CD4-positive, alpha-beta memory T cell (primary cell): ENCODE results near the gene MAGEB17. TPM values are rescaled to one million over a fixed set of nuclear protein-coding genes. Genes with fewer than 3 reads are reported as not detected.
"Not testable (repeated sequence)": the region's sequence is repeated elsewhere in the genome, so short reads cannot be mapped to it uniquely, and the experiment has no call there.

Source experiments
- CTCF ChIA-PET: fragments of 350-600 bp; sonication (Branson Sonifier 250); formaldehyde crosslinking; loops from one replicate; lab custom pipeline; 2021; ENCODE audit warnings: inconsistent platforms; ENCODE audit not compliant: partially characterized antibody; lab: Charles Lee
- POLR2A ChIA-PET: fragments of 350-600 bp; sonication (Branson Sonifier 250); formaldehyde crosslinking; loops from one replicate; lab custom pipeline; 2021; ENCODE audit not compliant: partially characterized antibody; lab: Charles Lee
- DNase-seq, 5 donors: peaks; one replicate each; pipeline versions ENCODE4 v3.0.0 to v3.0.0-alpha.2; 2020 to 2022; ENCODE audit warnings: mixed read lengths in 1 of 5
- H3K27ac ChIP-seq: one replicate; pipeline ENCODE4 v1.7.0; 2013; ENCODE audit warnings: low read depth, low read length
- H3K27me3 ChIP-seq: 2 replicates; pipeline ENCODE4 v1.7.0; 2013; ENCODE audit warnings: mild to moderate bottlenecking, low read length, moderate library complexity; ENCODE audit not compliant: insufficient read depth
- H3K36me3 ChIP-seq: 2 replicates; pipeline ENCODE4 v1.7.0; 2013; ENCODE audit warnings: mild to moderate bottlenecking, low read length, moderate library complexity; ENCODE audit not compliant: insufficient read depth
- H3K4me1 ChIP-seq: 2 replicates; pipeline ENCODE4 v1.7.0; 2013; ENCODE audit warnings: mild to moderate bottlenecking, low read length, moderate library complexity; ENCODE audit not compliant: insufficient read depth
- H3K4me3 ChIP-seq, 2 donors: one replicate each; pipeline ENCODE4 v1.7.0; 2013; ENCODE audit warnings: low read length in 2 of 2, mild to moderate bottlenecking in 1 of 2
- H3K9me3 ChIP-seq, 2 donors: one replicate each; pipeline ENCODE4 v1.7.0; 2013; ENCODE audit warnings: low read length in 2 of 2, control low read depth in 1 of 2; ENCODE audit not compliant: control insufficient read depth in 1 of 2
- H3K27ac Mint-ChIP-seq, 7 donors: one replicate each; pipeline ENCODE4 v1.8.0; 2020 to 2021; ENCODE audit warnings: mixed read lengths in 7 of 7, mild to moderate bottlenecking in 6 of 7, inconsistent platforms in 3 of 7, moderate library complexity in 3 of 7
- H3K27me3 Mint-ChIP-seq, 2 donors: one replicate each; pipeline ENCODE4 v1.8.0; 2020 to 2021; ENCODE audit warnings: mixed read lengths in 2 of 2
- H3K36me3 Mint-ChIP-seq, 2 donors: one replicate each; pipeline ENCODE4 v1.8.0; 2020 to 2021; ENCODE audit warnings: mixed read lengths in 2 of 2, inconsistent platforms in 1 of 2, mild to moderate bottlenecking in 1 of 2
- H3K4me1 Mint-ChIP-seq, 4 donors: one replicate each; pipeline ENCODE4 v1.8.0; 2020 to 2021; ENCODE audit warnings: mixed read lengths in 4 of 4, mild to moderate bottlenecking in 1 of 4
- H3K4me3 Mint-ChIP-seq, 8 donors: one replicate each; pipeline ENCODE4 v1.8.0; 2020 to 2021; ENCODE audit warnings: mixed read lengths in 8 of 8, mild to moderate bottlenecking in 7 of 8, moderate library complexity in 6 of 8, inconsistent platforms in 3 of 8
- H3K9me3 Mint-ChIP-seq, 8 donors: one replicate each; pipeline ENCODE4 v1.8.0; 2020 to 2021; ENCODE audit warnings: mixed read lengths in 8 of 8, mild to moderate bottlenecking in 5 of 8, inconsistent platforms in 3 of 8, moderate library complexity in 1 of 8
- intact Hi-C: fragments of 100-400 bp; cut with micrococcal nuclease; formaldehyde crosslinking; loops from one replicate; pipeline ENCODE4 v1.15.1; 2023
- polyA plus RNA-seq, 2 donors: library from polyadenylated mRNA; unstranded; fragments of 300-500 nt; fragmentation: Illumina TruSeq; gene quantifications; one replicate each; pipeline ENCODE4 v1.2.3, GENCODE V29; 2021
- total RNA-seq, 2 experiments: library from RNA; stranded (reverse); gene quantifications; one replicate each; pipeline ENCODE4 v1.2.3, GENCODE V29; 2021

MAGEB17 gene
- total and polyA plus RNA-seq, 4 experiments from 2014 or later = not detected

GRCh38 chrX:16171944-16172343, 4.7 kb downstream of the MAGEB17 start:
- no peaks in the 10 kb centered on the region for H3K4me1 ChIP-seq
- H3K36me3 ChIP-seq = no peaks in the 10 kb centered on the region
- Mint-ChIP-seq H3K27ac (no peak overlapping the region), H3K4me3 (no peak overlapping the region), H3K4me1 (no peaks in the 10 kb centered on the region), H3K36me3 (no peaks in the 10 kb centered on the region), H3K27me3 (peaks cover 1 to 4% of the 10 kb centered on the region in 2 donors), H3K9me3 (no peaks in the 10 kb centered on the region)
- CTCF ChIA-PET = no interaction called here
- intact Hi-C loops = no loop called here
- H3K9me3 ChIP-seq = no peaks in the 10 kb centered on the region
- H3K27me3 ChIP-seq = no peaks in the 10 kb centered on the region
- POLR2A ChIA-PET = no interaction called here
- H3K4me3 ChIP-seq = no peak overlapping the region
- no peak for DNase-seq
- H3K27ac ChIP-seq = no peak overlapping the region

GRCh38 chrX:16172391-16172790, 5.1 kb downstream of the MAGEB17 start:
- H3K27me3 ChIP-seq = no peaks in the 10 kb centered on the region
- Mint-ChIP-seq H3K4me3 (no peak overlapping the region), H3K9me3 (no peaks in the 10 kb centered on the region), H3K4me1 (no peaks in the 10 kb centered on the region), H3K27me3 (peaks cover 0 to 4% of the 10 kb centered on the region in 2 donors), H3K27ac (no peak overlapping the region), H3K36me3 (no peaks in the 10 kb centered on the region)
- intact Hi-C loops = no loop called here
- H3K9me3 ChIP-seq = no peaks in the 10 kb centered on the region
- no peak overlapping the region for H3K4me3 ChIP-seq
- DNase-seq = no peak
- no peaks in the 10 kb centered on the region for H3K4me1 ChIP-seq
- POLR2A ChIA-PET = no interaction called here
- no peak overlapping the region for H3K27ac ChIP-seq
- CTCF ChIA-PET = no interaction called here
- no peaks in the 10 kb centered on the region for H3K36me3 ChIP-seq

- Mint-ChIP-seq H3K27me3 (peaks cover 1 to 4% of the 10 kb centered on the region in 2 donors), H3K36me3 (no peaks in the 10 kb centered on the region), H3K4me1 (no peaks in the 10 kb centered on the region), H3K9me3 (no peaks in the 10 kb centered on the region), H3K4me3 (no peak overlapping the region), H3K27ac (no peak overlapping the region)
- ChIA-PET POLR2A (no interaction called here), CTCF (no interaction called here)
- H3K9me3 ChIP-seq = no peaks in the 10 kb centered on the region
- H3K27ac ChIP-seq = no peak overlapping the region
- intact Hi-C loops = no loop called here
- no peaks in the 10 kb centered on the region for H3K27me3 ChIP-seq
- no peaks in the 10 kb centered on the region for H3K4me1 ChIP-seq
- H3K36me3 ChIP-seq = no peaks in the 10 kb centered on the region
- no peak overlapping the region for H3K4me3 ChIP-seq
- DNase-seq = no peak
Measured at GRCh38 chrX:16175329-16176061, 8.2 kb downstream of the MAGEB17 start.

- no peaks in the 10 kb centered on the region for H3K4me1 ChIP-seq
- no peaks in the 10 kb centered on the region for H3K4me1 Mint-ChIP-seq
- POLR2A ChIA-PET = no interaction called here
Measured at GRCh38 chrX:16177260-16177659, 10.0 kb downstream of the MAGEB17 start.

GRCh38 chrX:16183843-16184242, 16.6 kb downstream of the MAGEB17 start:
- CTCF ChIA-PET, H3K4me1 ChIP-seq, H3K36me3 ChIP-seq, H3K4me3 ChIP-seq, H3K27me3 ChIP-seq, H3K4me3 Mint-ChIP-seq, H3K27ac ChIP-seq, H3K9me3 Mint-ChIP-seq, intact Hi-C loops, H3K9me3 ChIP-seq, H3K27ac Mint-ChIP-seq, H3K36me3 Mint-ChIP-seq, POLR2A ChIA-PET, DNase-seq, H3K27me3 Mint-ChIP-seq, H3K4me1 Mint-ChIP-seq: not testable (repeated sequence)

More at GRCh38 chrX:16177260-16177659, 10.0 kb downstream of the MAGEB17 start:
- Histone ChIP-seq H3K27ac (no peak overlapping the region), H3K4me3 (no peak overlapping the region), H3K9me3 (no peaks in the 10 kb centered on the region), H3K27me3 (no peaks in the 10 kb centered on the region), H3K36me3 (no peaks in the 10 kb centered on the region)
- H3K36me3 Mint-ChIP-seq = no peaks in the 10 kb centered on the region
- DNase-seq = no peak
- intact Hi-C loops = no loop called here
- H3K27me3 Mint-ChIP-seq = peaks cover 3 to 4% of the 10 kb centered on the region in 2 donors
- H3K9me3 Mint-ChIP-seq = no peaks in the 10 kb centered on the region
- H3K27ac Mint-ChIP-seq = no peak overlapping the region
- CTCF ChIA-PET = no interaction called here
- H3K4me3 Mint-ChIP-seq = no peak overlapping the region

- Mint-ChIP-seq H3K4me3 (no peak overlapping the region), H3K27me3 (peaks cover 3% of the 10 kb centered on the region in 2 donors), H3K9me3 (no peaks in the 10 kb centered on the region), H3K36me3 (no peaks in the 10 kb centered on the region), H3K4me1 (no peaks in the 10 kb centered on the region), H3K27ac (no peak overlapping the region)
- no peak overlapping the region for H3K4me3 ChIP-seq
- H3K36me3 ChIP-seq = no peaks in the 10 kb centered on the region
- no peaks in the 10 kb centered on the region for H3K9me3 ChIP-seq
- intact Hi-C loops = no loop called here
- no peak for DNase-seq
- ChIA-PET CTCF (no interaction called here), POLR2A (no interaction called here)
- H3K4me1 ChIP-seq = no peaks in the 10 kb centered on the region
- no peak overlapping the region for H3K27ac ChIP-seq
- H3K27me3 ChIP-seq = no peaks in the 10 kb centered on the region
Measured at GRCh38 chrX:16185725-16186136, 18.4 kb downstream of the MAGEB17 start.

- POLR2A ChIA-PET = no interaction called here
- Mint-ChIP-seq H3K9me3 (no peaks in the 10 kb centered on the region), H3K27me3 (peaks cover 2 to 3% of the 10 kb centered on the region in 2 donors), H3K27ac (no peak overlapping the region), H3K36me3 (no peaks in the 10 kb centered on the region), H3K4me1 (no peaks in the 10 kb centered on the region), H3K4me3 (no peak overlapping the region)
- no peak overlapping the region for H3K27ac ChIP-seq
- no peak overlapping the region for H3K4me3 ChIP-seq
- H3K27me3 ChIP-seq = no peaks in the 10 kb centered on the region
- CTCF ChIA-PET = no interaction called here
- no peaks in the 10 kb centered on the region for H3K36me3 ChIP-seq
- no peak for DNase-seq
- H3K4me1 ChIP-seq = no peaks in the 10 kb centered on the region
- H3K9me3 ChIP-seq = no peaks in the 10 kb centered on the region
- intact Hi-C loops = no loop called here
Measured at GRCh38 chrX:16186380-16187007, 19.2 kb downstream of the MAGEB17 start.
